NCI-H446 (cell line): ENCODE results near the gene CASP7.

Experiments
- DNase-seq, 2 experiments: peaks; one replicate each; lab custom pipeline; 2025; lab: John Stamatoyannopoulos, UW

CASP7 gene

DNA sequence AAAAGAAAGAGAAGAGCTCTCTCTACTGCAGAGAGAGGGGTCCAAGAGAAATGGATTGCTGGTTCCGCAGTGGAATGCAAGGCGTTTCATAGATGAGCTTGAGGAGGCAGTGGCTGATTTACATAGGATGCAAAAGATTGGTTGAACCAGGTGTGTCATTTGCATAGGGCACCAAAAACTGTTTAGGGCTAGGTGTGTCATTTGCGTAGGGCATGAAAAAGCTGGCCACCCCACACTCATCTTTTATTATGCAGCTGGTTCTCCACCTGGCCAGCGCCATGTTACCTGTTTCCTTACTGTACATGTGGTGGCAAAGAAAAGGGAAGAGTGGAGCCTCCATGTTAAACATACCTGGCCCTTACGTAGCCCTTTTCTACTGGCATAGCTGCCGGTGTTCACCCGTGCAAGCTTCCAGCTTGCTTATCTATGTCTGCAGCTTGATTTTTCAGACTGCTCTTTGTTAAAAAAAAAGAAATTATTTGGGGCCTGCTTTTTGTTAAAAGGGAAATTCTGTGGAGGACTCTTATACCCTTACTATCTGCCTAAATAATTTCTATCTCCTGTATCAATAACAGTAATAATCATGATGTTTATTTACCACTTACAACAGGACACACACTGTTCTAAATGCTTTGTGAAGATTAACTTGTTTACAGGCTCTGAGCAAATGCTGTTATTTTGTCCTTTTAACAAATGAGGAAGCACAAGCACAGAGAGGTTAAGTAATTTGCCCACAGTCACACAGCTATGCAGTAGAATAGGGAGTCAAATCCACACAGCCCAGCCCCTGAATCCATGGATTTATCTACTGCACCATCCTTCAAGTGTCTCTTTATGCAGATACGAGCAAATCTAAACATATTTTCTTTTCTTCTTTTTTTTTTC lies 33.3 kb downstream of the CASP7 start:
- no peak for DNase-seq

GRCh38 chr10:113713640-113713982 lies 33.9 kb downstream of the CASP7 start:
- DNase-seq = no peak

DNA sequence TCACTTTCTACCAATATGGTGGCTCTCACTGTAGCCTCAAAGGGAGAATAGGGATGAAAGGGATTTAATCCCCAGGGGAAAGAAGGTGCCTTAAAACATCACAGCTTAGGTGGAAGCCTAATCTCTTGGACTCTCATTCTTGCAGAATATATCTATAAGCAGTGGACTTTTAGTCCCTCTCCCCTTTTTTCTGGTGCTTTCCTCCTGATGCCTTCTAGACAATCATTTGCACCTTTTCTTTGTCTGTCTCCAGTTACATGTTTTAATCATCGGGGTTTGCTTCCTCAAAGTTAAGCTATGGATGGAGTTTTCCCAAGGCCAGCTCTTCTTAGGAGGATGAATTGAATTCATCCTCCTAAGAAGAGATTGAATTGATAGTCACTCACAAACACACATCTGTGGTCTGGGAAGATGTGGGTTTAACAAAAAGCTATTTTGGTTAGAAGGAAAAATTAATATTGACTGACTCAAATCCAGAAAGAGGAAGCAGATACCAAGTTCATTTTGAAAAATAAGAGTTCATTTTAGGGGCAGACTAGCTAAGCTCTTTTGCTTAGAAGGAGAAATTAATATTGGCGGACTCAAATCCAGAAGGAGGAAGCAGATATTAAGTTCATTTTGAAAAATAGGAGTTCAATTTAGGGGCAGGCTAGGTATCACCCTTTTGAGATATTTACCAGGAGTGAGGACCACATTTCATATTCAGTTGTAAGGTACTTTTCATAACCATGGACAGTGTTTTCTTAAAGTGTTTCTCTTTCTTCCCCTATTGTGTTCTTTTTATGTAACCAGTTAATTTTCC lies 36.6 kb downstream of the CASP7 start:
- DNase-seq = no peak

DNA sequence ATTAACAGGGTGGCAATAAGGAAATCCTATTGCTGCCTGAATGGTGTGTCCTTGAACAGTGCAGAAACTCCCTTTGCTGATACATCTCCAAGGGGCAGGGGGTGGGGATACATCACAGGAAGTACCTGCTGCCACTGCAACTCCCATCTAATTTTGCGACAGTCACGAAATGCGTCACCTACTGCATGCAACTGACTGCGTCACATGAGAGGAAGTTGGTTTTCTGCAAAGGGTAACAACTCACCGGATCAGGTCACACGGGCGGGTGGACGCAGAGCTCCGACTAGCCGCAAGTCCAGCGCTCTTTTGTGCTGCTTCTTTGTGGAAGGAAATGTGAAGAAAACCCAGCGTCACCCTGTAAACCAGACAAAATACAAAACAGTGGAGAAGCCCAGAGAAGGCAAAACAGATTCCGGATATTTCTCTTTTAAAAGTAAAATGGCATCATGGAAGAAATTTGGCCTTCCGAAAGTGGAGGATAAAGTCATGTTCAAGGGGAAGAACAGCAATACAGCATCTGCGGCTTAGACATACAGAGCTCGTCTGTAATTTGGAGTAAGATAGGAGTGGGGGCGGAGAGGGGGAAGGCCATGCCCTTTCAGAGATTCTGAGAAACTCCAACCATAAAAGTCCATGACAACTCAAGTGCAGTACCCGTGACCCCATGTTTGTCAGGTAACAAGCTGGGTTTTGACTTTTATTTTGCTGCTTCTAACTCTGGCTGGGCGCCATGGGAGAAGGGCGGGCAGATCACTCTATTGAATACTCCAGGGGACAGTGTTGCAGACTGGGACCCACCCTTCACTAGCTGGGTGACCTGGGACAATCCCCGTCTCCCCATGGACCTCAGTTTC lies 39.5 kb downstream of the CASP7 start:
- no peak for DNase-seq

DNA sequence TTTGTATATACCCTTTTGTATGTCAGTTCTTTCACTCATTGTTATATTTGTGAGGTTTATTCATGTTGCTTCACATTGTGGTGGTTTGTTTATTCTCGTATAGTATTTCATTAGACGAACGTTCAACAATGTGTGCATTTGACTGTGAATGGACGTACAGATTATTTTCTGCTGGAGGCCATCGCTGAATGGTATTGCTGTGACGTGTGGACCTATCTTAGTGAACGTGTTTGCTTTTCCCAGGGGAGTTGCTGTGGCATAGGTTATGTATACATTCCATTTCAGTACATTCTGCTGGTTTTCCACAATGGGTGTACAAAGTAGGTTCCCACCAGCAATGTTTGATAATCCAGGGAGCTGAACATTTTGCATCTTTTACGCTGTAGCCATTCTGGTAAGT lies 40.7 kb downstream of the CASP7 start:
- DNase-seq = no peak

DNA sequence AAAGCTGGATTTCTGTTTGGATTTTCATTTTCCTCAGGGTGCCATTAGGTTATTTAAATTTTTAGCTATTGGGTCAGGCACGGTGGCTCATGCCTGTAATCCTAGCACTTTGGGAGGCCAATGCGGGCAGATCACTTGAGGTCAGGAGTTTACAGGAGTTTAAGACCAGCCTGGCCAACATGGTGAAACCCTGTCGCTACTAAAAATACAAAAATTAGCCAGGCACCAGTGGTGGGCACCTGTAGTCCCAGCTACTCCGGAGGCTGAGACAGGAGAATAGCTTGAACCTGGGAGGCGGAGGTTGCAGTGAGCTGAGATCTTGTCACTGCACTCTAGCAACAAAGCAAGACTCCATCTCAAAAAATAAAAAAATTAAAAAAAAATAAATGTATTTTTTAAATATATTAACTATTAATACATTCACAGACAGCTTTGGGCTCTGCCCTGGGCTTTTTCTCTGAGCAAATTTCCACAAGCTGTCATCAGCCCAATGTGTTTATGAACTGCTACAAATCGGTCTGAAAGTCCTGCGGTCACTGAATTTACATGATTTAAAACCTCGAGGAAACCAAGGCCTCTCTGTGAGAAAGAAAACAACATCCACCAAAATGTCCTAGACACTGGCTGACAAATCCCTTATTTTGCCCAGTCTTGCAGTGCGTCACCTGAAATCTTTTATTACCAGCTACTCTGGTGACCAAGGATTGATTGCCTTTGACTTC lies 52.6 kb downstream of the CASP7 start:
- DNase-seq = no peak

GRCh38 chr10:113732966-113733365 lies 53.3 kb downstream of the CASP7 start:
- no peak for DNase-seq

DNA sequence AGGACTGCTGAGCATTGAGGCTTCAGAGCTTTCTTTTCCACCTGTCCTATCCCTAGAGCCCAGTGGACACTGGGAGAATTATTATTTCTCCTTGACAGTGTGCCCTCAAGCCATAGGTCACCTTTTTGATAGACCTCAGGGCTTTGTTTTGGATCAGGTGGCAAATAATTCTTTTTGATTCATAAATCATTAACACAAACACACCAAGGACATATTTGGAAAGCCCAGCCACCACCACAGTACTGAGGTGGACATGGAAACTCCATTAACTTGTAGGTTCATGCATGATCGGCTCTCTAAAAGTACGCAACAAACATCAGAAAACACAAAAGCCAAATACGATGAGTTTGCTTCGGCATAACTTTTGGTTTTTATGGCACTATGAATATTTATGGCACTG lies 53.9 kb downstream of the CASP7 start:
- no peak for DNase-seq

GRCh38 chr10:113735913-113736312 lies 56.2 kb downstream of the CASP7 start:
- no peak for DNase-seq

DNA sequence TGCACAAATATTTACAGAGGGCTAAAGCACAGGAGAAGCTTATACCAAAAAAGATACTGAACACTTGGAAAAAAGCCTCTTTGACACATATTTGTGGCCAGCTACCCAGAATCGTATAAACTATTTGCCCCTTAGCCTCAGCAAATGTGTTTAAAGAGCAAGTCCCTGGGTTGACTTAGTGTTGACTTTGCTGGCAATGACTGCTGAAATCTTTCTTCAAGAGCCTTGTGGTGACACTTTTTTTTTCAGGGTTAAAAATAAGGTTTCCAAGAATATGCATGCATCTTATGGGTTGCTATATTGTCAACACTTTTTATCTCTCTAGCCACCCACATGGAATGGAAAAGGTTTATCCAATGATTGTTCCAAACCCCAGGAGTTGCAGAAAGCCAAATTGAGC lies 56.9 kb downstream of the CASP7 start:
- no peak for DNase-seq

- no peak for DNase-seq
Measured at GRCh38 chr10:113739031-113739430, 59.3 kb downstream of the CASP7 start.

DNA sequence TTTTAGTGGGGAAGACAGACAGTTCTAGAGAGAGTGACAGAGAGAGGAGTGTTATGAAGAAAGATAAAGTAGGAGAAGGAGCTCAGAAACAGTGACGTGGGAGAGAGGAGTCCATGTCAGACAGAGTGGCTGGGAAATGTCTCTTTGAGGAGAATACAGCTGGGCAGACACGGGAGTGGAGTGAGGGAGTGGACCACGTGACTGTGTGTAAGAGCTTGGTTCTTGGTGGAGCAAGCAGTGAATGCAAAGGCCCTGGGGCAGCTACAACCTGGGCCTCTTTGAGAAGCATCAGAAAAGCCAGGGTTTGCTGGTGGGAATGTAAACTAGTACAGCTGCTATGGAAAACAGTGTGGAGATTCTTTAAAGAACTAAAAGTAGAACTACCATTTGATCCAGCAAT lies 59.9 kb downstream of the CASP7 start:
- DNase-seq = no peak

DNA sequence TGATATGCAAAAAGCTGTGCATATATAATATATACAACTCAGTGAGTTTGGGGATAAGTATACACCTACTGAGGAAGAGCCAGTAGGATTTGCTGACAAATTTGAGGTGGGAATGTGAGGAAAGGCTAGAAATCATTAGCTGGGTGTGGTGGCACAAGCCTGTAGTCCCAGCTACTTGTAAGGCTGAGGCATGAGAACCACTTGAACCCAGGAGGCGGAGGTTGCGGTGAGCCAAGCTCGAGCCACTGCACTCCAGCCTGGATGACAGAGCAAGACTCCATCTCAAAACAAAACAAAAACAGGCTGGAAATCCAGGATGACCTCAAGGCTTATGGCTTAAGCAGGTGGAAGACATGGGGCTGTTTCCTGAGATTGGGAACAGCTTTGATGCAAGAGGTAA lies 61.1 kb downstream of the CASP7 start:
- DNase-seq = no peak

- no peak for DNase-seq
Measured at GRCh38 chr10:113742466-113742865, 62.8 kb downstream of the CASP7 start.

- no peak for DNase-seq
Measured at GRCh38 chr10:113743594-113743993, 63.9 kb downstream of the CASP7 start.

GRCh38 chr10:113745374-113745773 lies 65.7 kb downstream of the CASP7 start:
- DNase-seq = no peak

- DNase-seq = no peak
Measured at GRCh38 chr10:113746217-113746957, 66.7 kb downstream of the CASP7 start.

GRCh38 chr10:113751181-113751732 lies 71.5 kb downstream of the CASP7 start, which contains the start of gene PLEKHS1:
Gene PLEKHS1, plus strand, starts transcription at chr10:113751682. Its CDS starts 3,596 bp downstream, at chr10:113755278.
- DNase-seq = no peak

DNA sequence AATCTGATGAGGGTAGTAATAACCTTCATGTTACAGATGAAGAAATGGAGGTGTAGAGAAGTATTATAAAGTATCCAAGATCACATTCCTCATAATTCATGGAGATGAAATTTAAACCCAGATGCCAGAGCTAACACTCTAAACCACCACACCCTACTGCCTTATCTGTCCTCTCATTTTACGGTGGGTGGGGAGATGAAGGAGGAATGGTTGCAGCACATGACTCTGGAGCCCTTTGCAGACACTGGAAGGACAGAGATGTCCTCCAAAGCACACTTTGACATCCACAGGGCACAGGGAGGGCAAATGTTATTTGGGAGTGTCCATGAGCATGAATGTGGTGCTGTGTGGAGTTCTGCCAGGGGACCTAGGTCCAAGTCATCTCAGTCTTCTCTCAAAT lies 72.8 kb downstream of the CASP7 start:
- DNase-seq = no peak

DNA sequence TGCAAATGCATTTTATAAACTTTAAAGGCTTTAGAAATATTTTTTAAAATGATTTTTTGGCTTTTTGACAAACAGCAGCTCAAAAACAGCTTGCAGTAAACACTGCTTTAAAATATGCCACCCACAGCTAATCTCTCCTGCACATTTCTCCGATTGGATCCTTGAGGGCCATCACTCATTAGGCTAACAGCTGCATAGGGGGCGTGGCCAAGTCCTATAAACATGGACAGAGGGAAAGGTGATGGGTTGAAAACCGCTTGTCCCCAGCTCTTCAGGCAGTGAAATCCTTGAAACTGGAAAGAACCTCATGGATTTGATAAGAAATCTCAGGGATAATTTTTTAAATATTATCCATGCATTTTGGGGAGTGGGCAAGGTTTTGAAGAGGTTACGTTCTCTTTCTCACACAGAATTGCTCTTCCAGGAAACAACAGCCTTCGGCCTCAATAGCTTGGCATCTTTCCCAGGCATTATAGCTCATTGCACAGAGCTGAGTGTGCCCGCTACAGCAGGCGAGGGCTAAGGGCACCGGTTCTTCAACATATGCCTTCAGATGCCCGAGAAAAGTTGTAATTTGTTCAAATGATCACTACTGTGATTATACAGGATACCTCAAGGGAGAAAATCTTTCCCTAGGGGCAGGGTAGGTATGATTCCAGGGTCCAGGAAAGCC lies 73.4 kb downstream of the CASP7 start:
- peak in 1 of 2 experiments; percentile 7 for DNase-seq
